Measurements from ENCODE around the gene RPS10.

RPS10 gene

DNA sequence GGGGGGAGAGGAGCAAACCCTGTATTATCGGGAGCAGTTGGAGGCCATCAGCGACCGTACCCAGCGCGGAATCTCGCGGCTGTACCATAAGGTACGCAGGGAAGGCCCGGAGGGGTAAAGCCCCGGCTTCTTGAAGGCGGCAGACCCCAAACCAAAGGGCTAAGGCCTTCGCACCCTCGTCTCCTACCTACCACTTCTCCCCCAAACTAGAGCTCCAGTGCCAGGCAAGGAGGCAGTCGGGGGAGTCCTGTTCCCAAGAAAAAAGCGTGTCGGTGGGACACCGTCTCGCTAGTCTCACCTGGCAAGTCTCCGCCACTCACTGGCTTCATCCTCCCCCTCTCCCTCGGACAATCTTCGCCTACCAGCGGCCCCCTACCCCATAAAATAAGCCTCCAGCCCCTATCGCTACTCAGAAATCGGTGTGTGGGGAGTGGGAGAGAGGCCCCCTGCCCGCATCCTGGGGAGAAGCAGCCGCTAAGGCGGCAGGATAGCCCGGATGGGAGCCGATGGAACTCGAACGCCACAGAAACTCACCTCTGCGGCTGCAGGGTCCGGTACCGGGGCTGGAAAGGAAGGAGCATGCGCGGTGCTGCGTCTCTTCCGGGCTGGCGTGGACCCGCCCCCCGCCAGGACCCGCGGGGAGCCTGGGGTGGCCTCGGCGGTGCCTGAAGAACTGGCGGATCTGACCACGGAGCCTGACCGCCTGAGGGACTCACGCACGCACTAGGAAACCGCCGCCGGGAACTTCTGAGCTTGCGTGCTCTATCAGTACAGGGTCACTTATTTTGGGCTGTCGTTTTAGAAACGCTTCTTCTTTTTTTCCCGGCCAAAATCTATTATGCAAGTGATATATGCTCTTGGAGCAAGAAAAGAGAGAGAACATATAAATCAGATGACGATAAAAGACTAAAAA is at the start of gene RPS10:
RPS10 (minus strand) TSS at position 572 of the 913 bp plus-strand sequence. CDS start 848 bp downstream, outside the sequence.
- DNase-seq: peak; percentile 86

DNA sequence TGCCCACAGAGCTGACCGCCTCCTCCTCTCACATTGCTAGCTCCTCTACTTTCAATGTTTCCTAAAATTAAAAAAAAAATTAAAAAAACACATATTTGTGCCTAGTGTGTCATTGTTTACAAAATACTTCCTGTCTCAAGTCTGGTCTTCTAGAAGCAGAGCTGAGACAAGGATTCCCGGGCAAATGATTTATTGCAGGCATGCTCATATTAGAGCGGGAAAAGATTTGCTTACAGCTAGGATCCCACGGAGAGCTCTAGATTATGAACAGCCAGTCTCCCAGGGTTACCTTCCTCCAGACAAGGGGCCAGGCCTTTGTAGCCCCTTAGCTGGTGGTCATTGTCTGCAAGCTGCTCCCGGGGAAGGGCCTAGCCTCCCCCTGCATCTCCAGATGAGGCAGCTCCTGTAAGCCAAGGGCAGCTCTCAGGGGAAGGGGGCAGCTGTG is 49.4 kb upstream of the RPS10 start:
- DNase-seq: no peak

- no peak for DNase-seq
These were observed 48.9 kb upstream of the RPS10 start for GRCh38 chr6:34474754-34475153.

DNA sequence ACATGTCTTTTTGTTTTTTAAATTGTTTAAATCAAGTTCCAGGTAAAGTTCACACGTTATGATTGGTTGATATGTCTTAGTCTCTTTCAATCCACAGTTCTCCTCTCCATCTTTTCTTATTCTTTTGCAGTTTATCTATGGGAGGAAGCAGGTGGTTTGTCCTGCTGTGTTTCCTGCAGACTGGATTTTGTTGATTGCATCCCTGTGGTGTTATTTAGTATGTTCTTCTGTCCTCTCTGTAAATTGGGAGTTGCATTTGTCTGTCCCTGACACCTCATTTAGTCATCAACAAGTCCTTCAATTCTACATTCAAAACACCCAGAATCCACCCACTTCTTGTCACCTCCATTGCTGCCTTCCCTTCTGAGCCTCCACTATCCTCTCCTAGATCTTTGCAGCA is 48.1 kb upstream of the RPS10 start:
- DNase-seq: no peak

DNA sequence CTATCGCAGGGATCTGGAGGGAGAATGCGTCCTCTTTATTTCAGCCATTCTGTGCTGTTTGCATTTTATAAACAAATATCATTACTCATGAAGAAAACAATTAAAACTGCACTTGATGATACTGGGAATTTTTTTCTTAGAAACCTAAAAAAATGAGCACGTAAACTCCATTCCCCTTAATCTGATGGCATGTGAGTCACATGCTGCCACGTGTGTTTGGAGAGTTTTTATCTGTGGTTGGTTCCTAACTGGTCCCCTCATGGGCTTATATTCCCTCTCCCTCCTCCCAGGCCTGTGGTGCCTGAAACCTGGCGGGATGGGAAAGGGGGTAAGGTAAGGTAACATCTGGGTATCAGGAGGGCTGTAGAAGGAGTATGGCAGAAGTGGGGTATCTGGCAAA is 46.6 kb upstream of the RPS10 start:
- DNase-seq: no peak

- no peak for DNase-seq
These were observed 43.6 kb upstream of the RPS10 start for GRCh38 chr6:34469499-34469898.

GRCh38 chr6:34468378-34468892 is 42.6 kb upstream of the RPS10 start:
- DNase-seq: no peak

GRCh38 chr6:34466242-34467185 is 40.6 kb upstream of the RPS10 start:
- DNase-seq: no peak

GRCh38 chr6:34465531-34466241 is 39.8 kb upstream of the RPS10 start, which contains the start of gene PACSIN1:
Gene PACSIN1 (plus strand): TSS chr6:34466076. CDS start chr6:34526306, 60,230 bp downstream.
- no peak for DNase-seq

DNA sequence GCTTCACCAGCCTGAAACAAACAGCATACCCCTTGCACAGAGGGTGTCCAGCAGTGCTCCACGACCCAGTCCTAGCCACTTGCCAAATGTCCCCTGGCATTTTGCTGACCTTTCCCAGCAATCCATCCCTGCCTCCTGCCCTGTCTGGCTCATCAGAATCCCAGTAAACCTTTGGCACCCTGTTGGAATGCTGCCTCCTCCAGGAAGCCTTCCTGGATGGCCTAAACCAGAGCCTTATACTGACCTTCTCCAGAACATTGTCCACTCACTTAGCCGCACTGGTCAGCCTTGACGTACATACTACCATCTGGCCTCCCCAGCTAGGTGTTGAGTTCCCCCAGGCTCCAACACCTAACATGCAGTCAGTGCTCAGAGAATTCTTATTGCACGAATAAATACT is 38.0 kb upstream of the RPS10 start:
- DNase-seq: no peak

GRCh38 chr6:34463299-34463698 is 37.4 kb upstream of the RPS10 start:
- DNase-seq: no peak

DNA sequence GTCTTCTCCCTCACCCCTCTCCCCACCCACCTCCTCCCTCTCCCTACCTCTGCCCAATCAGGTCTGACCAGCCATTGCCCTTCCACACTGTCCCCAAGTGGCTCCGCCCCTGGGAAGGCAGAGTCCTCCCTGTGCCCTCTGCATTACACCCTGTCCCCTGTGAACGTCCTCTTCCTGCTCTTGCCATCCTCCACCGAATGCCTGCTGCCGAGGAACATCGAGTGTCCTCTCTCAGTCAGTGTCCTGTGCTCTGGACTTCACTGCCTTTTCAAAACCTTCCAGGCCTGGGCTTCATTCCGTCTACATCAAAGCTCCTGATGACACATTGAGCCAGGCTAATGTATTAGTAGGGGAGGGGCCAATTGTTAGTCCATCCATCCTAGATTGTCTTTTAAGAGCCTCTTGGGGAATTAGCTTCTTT is 36.7 kb upstream of the RPS10 start:
- DNase-seq: no peak

GRCh38 chr6:34462010-34462409 is 36.1 kb upstream of the RPS10 start:
- DNase-seq: no peak

DNA sequence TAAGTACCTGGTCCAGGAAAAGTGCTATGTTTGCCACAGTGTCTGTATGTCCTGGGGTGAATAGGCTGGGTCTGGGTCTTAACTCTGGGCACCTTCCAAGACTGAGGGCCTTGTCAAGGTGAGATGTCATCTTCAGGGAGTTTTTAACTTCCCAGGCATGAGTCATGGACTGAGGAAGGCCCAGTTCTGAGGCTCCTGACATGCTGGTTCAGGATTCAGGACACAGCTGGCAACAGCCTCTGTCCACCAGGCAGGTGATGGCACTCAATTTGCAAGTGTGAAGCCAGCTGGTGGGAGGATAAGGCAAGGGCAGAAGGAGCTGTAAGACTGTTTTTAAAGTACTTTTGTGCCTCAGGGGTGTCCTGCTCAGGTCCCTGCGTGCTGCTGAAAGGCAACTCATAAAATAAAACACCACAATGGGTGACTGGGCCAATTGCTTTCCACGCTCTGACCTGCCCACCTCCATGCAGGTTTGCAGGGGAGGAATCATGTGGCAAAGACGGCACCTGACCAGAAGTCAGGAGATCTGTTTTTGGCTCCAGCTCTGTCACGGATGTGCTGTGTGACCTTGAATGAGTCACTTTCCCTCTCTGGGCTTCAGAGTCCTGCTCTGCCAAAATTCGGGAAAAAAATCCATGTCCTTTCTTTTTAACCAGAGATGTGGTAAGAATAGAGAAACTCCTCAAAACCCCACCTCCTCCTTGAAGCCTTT is 35.1 kb upstream of the RPS10 start:
- DNase-seq: no peak

DNA sequence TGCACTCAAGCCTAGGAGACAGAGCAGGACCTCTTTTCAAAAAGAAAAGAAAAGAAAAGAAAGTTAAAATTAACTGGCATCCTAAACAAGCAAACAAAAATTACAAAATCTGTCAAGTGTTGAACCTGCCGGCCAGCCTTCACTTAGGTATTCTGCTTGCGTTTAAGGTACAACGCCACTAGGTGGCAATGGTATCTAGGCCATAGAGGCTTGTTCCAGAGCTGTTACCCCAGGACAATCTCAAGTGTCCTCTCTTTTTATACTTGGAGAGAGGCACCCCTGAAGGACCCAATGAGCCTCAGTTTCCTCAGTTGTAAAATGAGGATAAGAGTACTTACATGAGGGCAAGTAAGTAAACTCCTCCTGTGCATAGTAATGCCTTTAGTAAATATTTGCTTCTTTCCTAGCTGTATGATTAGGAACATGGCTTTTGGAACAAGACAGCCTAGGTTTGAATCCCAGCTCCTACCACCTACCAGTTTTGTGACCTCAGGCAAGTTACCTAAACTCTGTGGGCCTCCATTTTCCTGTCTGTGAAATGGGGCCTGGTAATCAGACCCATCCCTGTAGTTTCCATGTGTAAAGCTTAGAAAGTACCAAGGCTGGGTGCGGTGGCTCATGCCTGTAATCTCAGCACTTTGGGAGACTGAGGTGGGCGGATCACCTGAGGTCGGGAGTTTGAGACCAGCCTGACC is 34.2 kb upstream of the RPS10 start:
- peak; percentile 13 for DNase-seq

DNA sequence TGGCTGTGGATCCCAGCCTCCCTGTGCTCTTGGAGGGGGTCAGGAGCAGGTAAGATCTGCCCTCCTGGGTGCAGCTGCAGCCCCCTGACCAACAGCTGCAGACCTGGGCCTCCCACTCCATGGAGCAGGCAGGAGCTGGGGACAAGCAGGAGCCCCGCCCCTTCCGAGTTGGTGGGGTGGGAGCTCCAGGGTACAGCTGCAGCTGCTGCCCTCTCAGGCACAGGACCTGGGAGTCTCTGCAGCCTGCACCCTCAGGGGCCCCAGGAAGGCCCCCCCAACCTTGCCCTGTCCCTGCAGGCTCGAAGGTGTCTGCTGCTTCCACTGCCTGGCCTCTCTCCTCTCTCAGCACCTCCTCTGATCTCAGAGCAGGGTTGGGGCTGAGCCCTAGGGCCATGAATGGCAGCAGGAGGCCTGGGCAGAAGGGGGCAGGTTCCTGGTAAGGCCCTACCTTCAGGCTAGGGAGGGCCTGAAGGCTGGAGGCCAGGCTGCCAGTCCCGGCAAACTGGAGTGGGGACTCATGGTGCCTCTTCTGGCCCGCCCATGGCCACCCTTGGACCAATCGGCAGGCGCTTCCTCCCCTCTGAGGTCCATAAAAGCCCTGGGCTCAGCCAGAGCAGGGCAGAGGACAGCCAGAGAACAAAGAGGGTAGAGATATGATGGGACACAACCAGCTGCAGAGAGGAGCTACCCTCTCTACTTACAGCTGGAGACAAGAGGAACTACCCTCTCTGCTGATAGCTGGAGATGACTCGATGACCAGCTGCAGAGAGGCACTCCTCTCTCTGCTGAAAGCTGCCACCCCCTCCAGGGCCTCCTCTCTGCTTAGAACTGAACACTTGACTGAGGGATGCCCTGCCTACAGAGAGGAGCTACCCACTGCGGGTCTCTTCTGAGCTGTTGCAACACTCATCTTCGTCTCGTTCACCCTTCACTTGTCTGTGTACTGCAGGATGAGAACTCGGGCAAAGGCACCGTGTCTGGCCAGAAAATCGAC is 32.2 kb upstream of the RPS10 start:
- DNase-seq: no peak

DNA sequence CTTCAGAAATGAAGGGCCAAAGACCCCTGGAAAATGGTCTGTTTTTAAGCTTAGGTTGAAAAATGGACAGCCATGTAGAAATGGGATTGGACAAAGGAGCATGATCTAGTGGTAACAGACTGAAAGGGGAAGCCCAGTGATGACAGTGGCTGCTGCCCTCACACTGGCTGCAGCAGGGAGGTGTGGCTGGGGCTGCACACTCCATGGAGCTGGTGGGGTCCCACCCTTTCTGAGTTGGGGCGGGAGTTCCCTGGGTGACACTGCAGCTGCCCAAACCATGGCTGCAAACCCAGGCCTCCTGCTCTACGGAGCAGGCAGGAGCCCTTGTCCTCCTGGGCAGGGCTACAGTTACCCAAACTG is 31.5 kb upstream of the RPS10 start:
- no peak for DNase-seq

GRCh38 chr6:34455831-34456230 is 30.0 kb upstream of the RPS10 start:
- DNase-seq: no peak

- DNase-seq: no peak
These were observed 25.3 kb upstream of the RPS10 start for GRCh38 chr6:34451192-34451591.

DNA sequence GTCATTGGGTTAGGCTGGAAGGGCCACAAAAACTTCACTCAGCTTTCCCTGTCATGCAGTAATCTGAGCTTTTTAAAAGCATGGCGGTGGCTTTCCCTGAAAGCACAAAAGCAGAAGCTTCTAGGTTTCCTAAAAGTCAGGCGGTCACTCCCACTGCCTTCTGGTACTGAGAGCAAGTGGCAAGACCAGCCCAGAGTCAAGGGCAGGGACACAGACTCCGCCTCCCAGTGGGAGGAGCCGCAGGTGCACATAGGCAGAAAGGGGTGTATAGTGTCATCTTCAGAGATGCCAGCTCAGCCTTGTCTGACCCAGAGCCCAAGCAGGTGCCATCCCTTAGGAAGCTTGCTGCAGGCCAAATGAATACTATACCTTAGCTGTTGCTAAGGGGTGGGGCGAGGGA is 22.0 kb upstream of the RPS10 start:
- DNase-seq: no peak

Data from stimulated activated naive CD4-positive, alpha-beta T cell treated with Interleukin-2 at 50 U/mL for 16 hours (primary cell).